ENCODE measurements around the gene GRIN2C. TPM values are rescaled to one million over a fixed set of nuclear protein-coding genes. Genes with fewer than 3 reads are reported as not detected.

GRIN2C gene
- total and polyA plus RNA-seq, 2 donors (not counting 1 experiment from before 2014, with no cell fraction given) = 0.01 to 0.50 TPM

- H3K4me1 ChIP-seq (ENCODE audit: control insufficient read depth, extremely low read depth, insufficient read depth, low read length) = no peaks in the 10 kb centered on the region
These were observed 45.2 kb upstream of the GRIN2C start for GRCh38 chr17:74904687-74905409.

GRCh38 chr17:74903671-74904070 lies 44.0 kb upstream of the GRIN2C start:
- no peaks in the 10 kb centered on the region for H3K4me1 ChIP-seq (ENCODE audit: control insufficient read depth, extremely low read depth, insufficient read depth, low read length)
- no peak overlapping the region for H2AFZ ChIP-seq (ENCODE audit: low read length)
- no peak overlapping the region for H3K27ac ChIP-seq (ENCODE audit: insufficient read depth, low read length)
- H3K36me3 ChIP-seq (ENCODE audit: control insufficient read depth, insufficient read depth, low read length) = no peaks in the 10 kb centered on the region
- no peak overlapping the region for H3K9ac ChIP-seq (ENCODE audit: insufficient read depth, low read length)
- TF ChIP-seq CTCF (conservative IDR thresholded peaks at IDR 0.05 in 1 of 2, IDR thresholded peaks at IDR 0.05 in 1 of 2; ENCODE audit: low read depth in 1 of 2, low read length in 2 of 2) = no peak
- TF ChIP-seq EZH2 (IDR thresholded peaks at IDR 0.05; ENCODE audit: low read length, missing control alignments) = no peak
- no peak overlapping the region for H3K4me2 ChIP-seq (ENCODE audit: extremely low read depth, insufficient read depth, low read length)
- H3K27me3 ChIP-seq (ENCODE audit: control insufficient read depth, insufficient read depth, low read length) = no peaks in the 10 kb centered on the region
- DNase-seq (ENCODE audit: low read depth in 2 of 2) = no peak
- H3K79me2 ChIP-seq (ENCODE audit: control insufficient read depth, insufficient read depth, low read length) = no peaks in the 10 kb centered on the region
- H3K9me3 ChIP-seq (ENCODE audit: control insufficient read depth, insufficient read depth, low read depth, low read length) = no peaks in the 10 kb centered on the region
- no peaks in the 10 kb centered on the region for H4K20me1 ChIP-seq (ENCODE audit: control insufficient read depth, extremely low read depth, insufficient read depth, low read length)
- no peak overlapping the region for H3K4me3 ChIP-seq (replicated peaks in 1 of 4; ENCODE audit: control extremely low read depth in 1 of 4, insufficient read depth in 1 of 4, low read depth in 3 of 4, low read length in 4 of 4)

More at GRCh38 chr17:74904687-74905409, 45.2 kb upstream of the GRIN2C start:
- Histone ChIP-seq H4K20me1 (ENCODE audit: control insufficient read depth, extremely low read depth, insufficient read depth, low read length) (no peaks in the 10 kb centered on the region), H3K4me3 (replicated peaks in 1 of 4; ENCODE audit: control extremely low read depth in 1 of 4, insufficient read depth in 1 of 4, low read depth in 3 of 4, low read length in 4 of 4) (no peak overlapping the region), H3K9ac (ENCODE audit: insufficient read depth, low read length) (no peak overlapping the region), H3K36me3 (ENCODE audit: control insufficient read depth, insufficient read depth, low read length) (no peaks in the 10 kb centered on the region), H2AFZ (ENCODE audit: low read length) (no peak overlapping the region), H3K79me2 (ENCODE audit: control insufficient read depth, insufficient read depth, low read length) (no peaks in the 10 kb centered on the region), H3K9me3 (ENCODE audit: control insufficient read depth, insufficient read depth, low read depth, low read length) (no peaks in the 10 kb centered on the region), H3K4me2 (ENCODE audit: extremely low read depth, insufficient read depth, low read length) (no peak overlapping the region), H3K27me3 (ENCODE audit: control insufficient read depth, insufficient read depth, low read length) (peaks cover 2% of the 10 kb centered on the region), H3K27ac (ENCODE audit: insufficient read depth, low read length) (no peak overlapping the region)
- DNase-seq (ENCODE audit: low read depth in 2 of 2) = no peak
- TF ChIP-seq CTCF (conservative IDR thresholded peaks at IDR 0.05 in 1 of 2, IDR thresholded peaks at IDR 0.05 in 1 of 2; ENCODE audit: low read depth in 1 of 2, low read length in 2 of 2) (no peak), EZH2 (IDR thresholded peaks at IDR 0.05; ENCODE audit: low read length, missing control alignments) (no peak)

DNA sequence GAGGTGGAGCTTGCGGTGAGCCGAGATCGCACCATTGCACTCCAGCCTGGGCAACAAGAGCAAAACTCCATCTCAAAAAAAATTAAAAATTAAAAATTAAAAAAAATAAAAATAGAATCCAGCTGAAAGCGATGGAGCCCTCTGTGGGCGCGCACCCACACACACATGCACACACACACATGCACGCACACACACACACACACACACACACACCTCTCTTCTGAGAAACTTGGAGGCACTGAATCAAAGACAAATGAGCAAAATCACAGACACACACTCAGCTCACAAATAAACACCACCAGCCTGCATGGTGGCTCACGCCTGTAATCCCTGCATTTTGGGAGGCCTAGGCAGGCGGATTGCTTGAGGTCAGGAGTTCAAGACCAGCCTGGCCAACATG lies 43.3 kb upstream of the GRIN2C start:
- DNase-seq (ENCODE audit: low read depth in 2 of 2) = no peak
- no peaks in the 10 kb centered on the region for H3K27me3 ChIP-seq (ENCODE audit: control insufficient read depth, insufficient read depth, low read length)

More for the DNA sequence above, 43.3 kb upstream of the GRIN2C start:
- H4K20me1 ChIP-seq (ENCODE audit: control insufficient read depth, extremely low read depth, insufficient read depth, low read length) = no peaks in the 10 kb centered on the region
- no peak overlapping the region for H3K27ac ChIP-seq (ENCODE audit: insufficient read depth, low read length)
- H3K79me2 ChIP-seq (ENCODE audit: control insufficient read depth, insufficient read depth, low read length) = no peaks in the 10 kb centered on the region
- H3K36me3 ChIP-seq (ENCODE audit: control insufficient read depth, insufficient read depth, low read length) = no peaks in the 10 kb centered on the region
- TF ChIP-seq CTCF (conservative IDR thresholded peaks at IDR 0.05 in 1 of 2, IDR thresholded peaks at IDR 0.05 in 1 of 2; ENCODE audit: low read depth in 1 of 2, low read length in 2 of 2) (no peak), EZH2 (IDR thresholded peaks at IDR 0.05; ENCODE audit: low read length, missing control alignments) (no peak)
- H3K4me3 ChIP-seq (replicated peaks in 1 of 4; ENCODE audit: control extremely low read depth in 1 of 4, insufficient read depth in 1 of 4, low read depth in 3 of 4, low read length in 4 of 4) = no peak overlapping the region
- no peak overlapping the region for H2AFZ ChIP-seq (ENCODE audit: low read length)
- no peaks in the 10 kb centered on the region for H3K9me3 ChIP-seq (ENCODE audit: control insufficient read depth, insufficient read depth, low read depth, low read length)
- H3K9ac ChIP-seq (ENCODE audit: insufficient read depth, low read length) = no peak overlapping the region
- H3K4me1 ChIP-seq (ENCODE audit: control insufficient read depth, extremely low read depth, insufficient read depth, low read length) = no peaks in the 10 kb centered on the region
- H3K4me2 ChIP-seq (ENCODE audit: extremely low read depth, insufficient read depth, low read length) = no peak overlapping the region
